ENCODE data around the gene PCDHB11.
"Not testable (repeated sequence)": the region's sequence is repeated elsewhere in the genome, so short reads cannot be mapped to it uniquely, and the experiment has no call there.

PCDHB11 gene

GRCh38 chr5:141188682-141189081 is 10.7 kb upstream of the PCDHB11 start:
- DNase-seq, result not testable (repeated sequence)

DNA sequence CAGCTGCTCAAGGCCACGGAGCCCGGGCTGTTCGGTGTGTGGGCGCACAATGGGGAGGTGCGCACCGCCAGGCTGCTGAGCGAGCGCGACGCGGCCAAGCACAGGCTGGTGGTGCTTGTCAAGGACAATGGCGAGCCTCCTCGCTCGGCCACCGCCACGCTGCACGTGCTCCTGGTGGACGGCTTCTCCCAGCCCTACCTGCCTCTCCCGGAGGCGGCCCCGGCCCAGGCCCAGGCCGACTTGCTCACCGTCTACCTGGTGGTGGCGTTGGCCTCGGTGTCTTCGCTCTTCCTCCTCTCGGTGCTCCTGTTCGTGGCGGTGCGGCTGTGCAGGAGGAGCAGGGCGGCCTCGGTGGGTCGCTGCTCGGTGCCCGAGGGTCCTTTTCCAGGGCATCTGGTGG is 10.3 kb upstream of the PCDHB11 start:
- DNase-seq, result not testable (repeated sequence)

DNA sequence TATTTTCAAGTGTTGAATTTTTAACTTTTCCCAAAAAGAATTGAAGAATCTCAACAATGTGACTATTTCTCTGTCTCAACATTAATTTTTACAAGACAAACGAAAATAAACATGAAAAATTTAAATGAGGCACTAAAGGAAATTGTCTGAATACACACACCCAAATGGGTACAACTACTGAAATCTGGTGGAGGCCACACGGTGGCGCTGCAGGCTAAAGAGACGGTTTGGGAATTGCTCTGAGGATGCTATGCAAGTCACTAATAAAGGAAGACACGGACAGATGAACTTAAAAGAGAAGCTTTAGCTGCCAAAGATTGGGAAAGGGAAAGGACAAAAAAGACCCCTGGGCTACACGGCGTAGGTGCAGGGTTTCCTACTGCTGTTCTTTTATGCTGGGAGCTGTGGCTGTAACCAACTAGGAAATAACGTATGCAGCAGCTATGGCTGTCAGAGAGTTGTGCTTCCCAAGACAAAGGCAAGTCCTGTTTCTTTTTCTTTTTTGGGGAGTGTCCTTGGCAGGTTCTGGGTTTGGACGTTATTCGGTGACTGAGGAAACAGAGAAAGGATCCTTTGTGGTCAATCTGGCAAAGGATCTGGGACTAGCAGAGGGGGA is 7.2 kb upstream of the PCDHB11 start, which contains the start of gene PCDHB10:
PCDHB10 (plus strand) TSS at position 244 of the 616 bp plus-strand sequence; CDS start at position 444, 200 bp downstream.
- peak in 1 of 2 experiments; percentile 8 for DNase-seq

- DNase-seq, result not testable (repeated sequence)
These were observed 5.1 kb upstream of the PCDHB11 start for GRCh38 chr5:141194332-141194731.

- no peak for DNase-seq
These were observed 3.1 kb upstream of the PCDHB11 start for GRCh38 chr5:141196363-141196762.

DNA sequence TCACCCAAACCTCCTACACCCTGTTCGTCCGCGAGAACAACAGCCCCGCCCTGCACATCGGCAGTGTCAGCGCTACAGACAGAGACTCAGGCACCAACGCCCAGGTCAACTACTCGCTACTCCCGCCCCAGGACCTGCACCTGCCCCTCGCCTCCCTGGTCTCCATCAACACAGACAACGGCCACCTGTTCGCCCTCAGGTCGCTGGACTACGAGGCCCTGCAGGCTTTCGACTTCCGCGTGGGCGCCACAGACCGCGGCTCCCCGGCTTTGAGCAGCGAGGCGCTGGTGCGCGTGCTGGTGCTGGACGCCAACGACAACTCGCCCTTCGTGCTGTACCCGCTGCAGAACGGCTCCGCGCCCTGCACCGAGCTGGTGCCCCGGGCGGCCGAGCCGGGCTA is 1.7 kb downstream of the PCDHB11 start:
- DNase-seq, result not testable (repeated sequence)

GRCh38 chr5:141201646-141202045 is 2.2 kb downstream of the PCDHB11 start:
- not testable (repeated sequence) for DNase-seq

DNA sequence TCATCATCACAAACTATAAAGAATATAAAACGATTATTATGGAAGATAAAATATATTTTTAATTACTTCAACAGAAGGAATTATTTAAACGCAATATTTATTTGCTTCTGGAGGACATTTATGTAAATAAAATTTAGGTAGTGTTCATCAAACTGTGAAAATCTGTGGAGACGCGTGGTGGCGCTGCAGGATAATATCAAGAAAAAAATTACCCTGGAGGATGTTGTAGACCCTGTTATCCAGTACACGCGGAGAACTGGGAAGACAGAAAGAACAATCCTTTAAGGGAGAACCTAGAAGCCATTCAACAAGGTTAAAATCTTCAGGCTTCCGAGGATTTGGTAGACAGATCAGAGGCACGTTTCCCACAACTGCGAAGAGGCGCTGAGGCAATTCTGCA is 9.1 kb downstream of the PCDHB11 start, which contains the start of gene PCDHB12:
PCDHB12 (plus strand) TSS at position 242 of the 400 bp plus-strand sequence. CDS start 189 bp downstream, outside the sequence.
- DNase-seq, result no peak

- DNase-seq, result not testable (repeated sequence)
These were observed 10.9 kb downstream of the PCDHB11 start for GRCh38 chr5:141210281-141210680.

GRCh38 chr5:141210849-141211248 is 11.4 kb downstream of the PCDHB11 start:
- DNase-seq, result not testable (repeated sequence)

DNA sequence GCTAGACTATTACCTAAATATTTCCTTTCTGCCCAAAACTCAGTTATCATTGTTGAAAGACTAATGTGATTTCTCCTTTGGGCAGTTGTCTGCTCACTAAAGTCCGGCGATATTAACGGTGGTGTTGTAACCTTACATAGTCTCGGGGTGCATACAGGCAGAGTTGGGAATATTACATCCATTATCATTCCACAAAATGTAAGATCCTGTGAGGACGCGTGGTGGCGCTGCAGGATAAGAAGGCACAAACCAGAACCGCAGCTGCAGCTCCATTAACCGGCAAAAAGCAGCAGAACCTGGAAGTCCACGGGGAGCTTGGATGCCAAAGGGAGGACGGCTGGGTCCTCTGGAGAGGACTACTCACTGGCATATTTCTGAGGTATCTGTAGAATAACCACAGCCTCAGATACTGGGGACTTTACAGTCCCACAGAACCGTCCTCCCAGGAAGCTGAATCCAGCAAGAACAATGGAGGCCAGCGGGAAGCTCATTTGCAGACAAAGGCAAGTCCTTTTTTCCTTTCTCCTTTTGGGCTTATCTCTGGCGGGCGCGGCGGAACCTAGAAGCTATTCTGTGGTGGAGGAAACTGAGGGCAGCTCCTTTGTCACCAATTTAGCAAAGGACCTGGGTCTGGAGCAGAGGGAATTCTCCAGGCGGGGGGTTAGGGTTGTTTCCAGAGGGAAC is 14.4 kb downstream of the PCDHB11 start, which contains the start of gene PCDHB13:
PCDHB13 (plus strand) TSS at position 264 of the 684 bp plus-strand sequence; CDS start at position 469, 205 bp downstream.
- DNase-seq, result not testable (repeated sequence)

DNA sequence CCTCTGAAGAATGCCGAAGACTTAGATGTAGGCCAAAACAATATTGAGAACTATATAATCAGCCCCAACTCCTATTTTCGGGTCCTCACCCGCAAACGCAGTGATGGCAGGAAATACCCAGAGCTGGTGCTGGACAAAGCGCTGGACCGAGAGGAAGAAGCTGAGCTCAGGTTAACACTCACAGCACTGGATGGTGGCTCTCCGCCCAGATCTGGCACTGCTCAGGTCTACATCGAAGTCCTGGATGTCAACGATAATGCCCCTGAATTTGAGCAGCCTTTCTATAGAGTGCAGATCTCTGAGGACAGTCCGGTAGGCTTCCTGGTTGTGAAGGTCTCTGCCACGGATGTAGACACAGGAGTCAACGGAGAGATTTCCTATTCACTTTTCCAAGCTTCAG is 15.2 kb downstream of the PCDHB11 start:
- DNase-seq, result not testable (repeated sequence)

DNA sequence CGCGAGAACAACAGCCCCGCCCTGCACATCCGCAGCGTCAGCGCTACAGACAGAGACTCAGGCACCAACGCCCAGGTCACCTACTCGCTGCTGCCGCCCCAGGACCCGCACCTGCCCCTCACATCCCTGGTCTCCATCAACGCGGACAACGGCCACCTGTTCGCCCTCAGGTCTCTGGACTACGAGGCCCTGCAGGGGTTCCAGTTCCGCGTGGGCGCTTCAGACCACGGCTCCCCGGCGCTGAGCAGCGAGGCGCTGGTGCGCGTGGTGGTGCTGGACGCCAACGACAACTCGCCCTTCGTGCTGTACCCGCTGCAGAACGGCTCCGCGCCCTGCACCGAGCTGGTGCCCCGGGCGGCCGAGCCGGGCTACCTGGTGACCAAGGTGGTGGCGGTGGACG is 16.1 kb downstream of the PCDHB11 start:
- not testable (repeated sequence) for DNase-seq

DNA sequence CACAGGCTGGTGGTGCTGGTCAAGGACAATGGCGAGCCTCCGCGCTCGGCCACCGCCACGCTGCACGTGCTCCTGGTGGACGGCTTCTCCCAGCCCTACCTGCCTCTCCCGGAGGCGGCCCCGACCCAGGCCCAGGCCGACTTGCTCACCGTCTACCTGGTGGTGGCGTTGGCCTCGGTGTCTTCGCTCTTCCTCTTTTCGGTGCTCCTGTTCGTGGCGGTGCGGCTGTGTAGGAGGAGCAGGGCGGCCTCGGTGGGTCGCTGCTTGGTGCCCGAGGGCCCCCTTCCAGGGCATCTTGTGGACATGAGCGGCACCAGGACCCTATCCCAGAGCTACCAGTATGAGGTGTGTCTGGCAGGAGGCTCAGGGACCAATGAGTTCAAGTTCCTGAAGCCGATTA is 16.6 kb downstream of the PCDHB11 start:
- not testable (repeated sequence) for DNase-seq

DNA sequence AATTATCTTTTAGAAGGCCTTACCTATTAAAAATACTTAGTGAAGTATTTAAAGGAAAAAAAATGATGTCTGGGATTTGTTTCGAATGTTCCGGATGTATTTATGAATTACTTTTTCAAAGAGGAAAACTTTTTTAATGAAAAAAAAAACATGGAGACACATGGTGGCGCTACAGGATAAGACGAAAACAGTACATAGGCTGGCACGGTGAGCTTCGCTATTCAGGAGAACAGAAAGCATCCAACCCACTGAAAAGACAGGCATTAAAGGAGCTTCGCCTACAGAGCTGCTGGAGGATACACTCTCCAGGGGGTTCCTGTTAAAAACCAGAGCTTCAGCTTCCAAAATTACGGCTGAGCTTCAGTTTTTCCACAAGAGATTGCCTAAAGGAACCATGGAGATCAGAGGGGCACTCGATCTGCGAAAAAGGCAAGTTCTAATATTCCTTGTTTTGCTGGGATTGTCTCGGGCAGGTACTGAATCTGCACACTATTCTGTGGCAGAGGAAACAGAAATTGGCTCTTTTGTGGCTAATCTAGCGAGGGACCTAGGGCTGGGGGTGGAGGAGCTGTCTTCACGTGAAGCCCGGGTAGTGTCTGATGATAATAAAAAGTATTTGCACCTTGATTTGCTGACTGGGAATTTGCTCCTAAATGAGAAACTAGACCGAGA is 23.8 kb downstream of the PCDHB11 start, which contains the start of gene PCDHB14:
PCDHB14 (plus strand) TSS at position 232 of the 672 bp plus-strand sequence; CDS start at position 395, 163 bp downstream.
- no peak for DNase-seq

- not testable (repeated sequence) for DNase-seq
These were observed 25.4 kb downstream of the PCDHB11 start for GRCh38 chr5:141224844-141225243.

GRCh38 chr5:141225421-141225820 is 26.0 kb downstream of the PCDHB11 start:
- not testable (repeated sequence) for DNase-seq

DNA sequence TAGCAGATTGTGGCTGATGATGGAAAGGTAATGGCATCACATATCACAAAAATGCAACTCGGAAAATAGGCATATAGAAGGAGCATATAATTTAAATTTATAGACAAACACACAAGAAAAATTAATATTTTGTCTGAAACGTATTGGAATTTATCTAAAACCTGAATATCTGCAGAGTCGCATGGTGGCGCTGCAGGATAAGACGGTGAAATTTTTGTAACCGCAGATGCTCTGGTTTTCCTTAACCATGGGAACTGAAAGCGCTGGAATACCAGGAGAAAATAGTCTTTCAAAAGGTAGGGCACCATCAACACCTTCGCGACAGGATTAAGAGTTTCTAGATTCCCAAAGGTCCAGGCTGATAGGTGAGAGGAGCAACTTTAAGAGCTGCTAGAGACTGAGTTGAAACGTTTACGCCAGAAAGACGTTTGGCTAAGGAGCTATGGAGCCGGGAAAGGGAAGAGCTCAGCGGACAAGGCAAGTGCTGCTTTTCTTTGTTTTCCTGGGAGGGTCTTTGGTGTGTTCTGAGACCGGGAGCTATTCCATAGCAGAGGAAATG is 34.8 kb downstream of the PCDHB11 start:
- DNase-seq, result no peak

GRCh38 chr5:141235922-141236321 is 36.5 kb downstream of the PCDHB11 start:
- DNase-seq, result not testable (repeated sequence)

GRCh38 chr5:141236516-141237313 is 37.3 kb downstream of the PCDHB11 start:
- DNase-seq, result no peak

DNA sequence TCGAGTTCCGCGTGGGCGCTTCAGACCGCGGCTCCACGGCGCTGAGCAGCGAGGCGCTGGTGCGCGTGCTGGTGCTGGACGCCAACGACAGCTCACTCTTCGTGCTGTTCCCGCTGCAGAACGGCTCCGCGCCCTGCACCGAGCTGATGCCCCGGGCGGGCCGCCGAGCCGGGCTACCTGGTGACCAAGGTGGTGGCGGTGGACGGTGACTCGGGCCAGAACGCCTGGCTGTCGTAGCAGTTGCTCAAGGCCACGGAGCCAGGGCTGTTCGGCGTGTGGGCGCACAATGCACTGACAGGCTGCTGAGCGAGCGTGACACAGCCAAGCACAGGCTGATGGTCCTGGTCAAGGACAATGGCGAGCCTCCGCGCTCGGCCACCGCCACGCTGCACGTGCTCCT is 42.1 kb downstream of the PCDHB11 start:
- no peak for DNase-seq

GRCh38 chr5:141245250-141245717 is 45.9 kb downstream of the PCDHB11 start, which contains the start of gene PCDHB15:
TSS of gene PCDHB15 (plus strand) at chr5:141245395. CDS start at chr5:141245579, 184 bp downstream.
- DNase-seq, result peak in 1 of 2 experiments; percentile 10

Measured in activated CD4-positive, alpha-beta T cell treated with anti-CD3 and anti-CD28 coated beads, Interleukin-2, amount 50 U/mL, for 4 hours (primary cell).